BJ (cell line): ENCODE measurements around the gene CTAGE4. TPM values are rescaled to one million over a fixed set of nuclear protein-coding genes. Genes with fewer than 3 reads are reported as not detected.
"Not testable (repeated sequence)": the region's sequence is repeated elsewhere in the genome, so short reads cannot be mapped to it uniquely, and the experiment has no call there.

Experiments
- CTCF ChIA-PET: fragments of 350-600 bp; formaldehyde crosslinking; extraction: SDS; loops from one replicate; lab custom pipeline; 2021; ENCODE audit warnings: antibody characterized with exemption, inconsistent platforms; lab: Yijun Ruan, JAX
- POLR2A ChIA-PET: fragments of 300-600 bp; sonication (Branson Sonifier 250); formaldehyde crosslinking; extraction: SDS; loops from one replicate; lab custom pipeline; 2021; ENCODE audit warnings: antibody characterized with exemption; lab: Charles Lee
- DNase-seq: peaks from one replicate; pipeline ENCODE4 v3.0.0-alpha.2; 2011; ENCODE audit warnings: low read depth
- H3K27me3 ChIP-seq: 2 replicates; pipeline ENCODE4 v1.6.0; 2011; ENCODE audit warnings: low read length; ENCODE audit not compliant: control insufficient read depth, insufficient read depth
- H3K36me3 ChIP-seq: 2 replicates; pipeline ENCODE4 v1.5.1; 2011; ENCODE audit warnings: low read length; ENCODE audit not compliant: control insufficient read depth, insufficient read depth
- H3K4me3 ChIP-seq: 2 replicates; pipeline ENCODE4 v1.5.1; 2011; ENCODE audit warnings: low read depth, mild to moderate bottlenecking, control low read depth, low read length
- CTCF ChIP-seq: IDR thresholded peaks from 2 replicates; pipeline ENCODE4 v1.5.1; 2011; ENCODE audit warnings: low read depth, mild to moderate bottlenecking, control low read depth, inconsistent platforms, low read length, moderate library complexity; ENCODE audit not compliant: insufficient read depth
- polyA minus RNA-seq: library from RNA; depleted of rRNA, polyadenylated mRNA; stranded (reverse); fragments of >200 nt; gene quantifications from 2 replicates; pipeline ENCODE4 v1.2.3, GENCODE V29; 2011; rRNA and poly(A)+ RNA removed
- polyA plus RNA-seq: library from polyadenylated mRNA; depleted of rRNA; stranded (reverse); fragments of >200 nt; gene quantifications from 2 replicates; pipeline ENCODE4 v1.2.3, GENCODE V29; 2011; rRNA removed

CTAGE4 gene
- polyA plus RNA-seq = 0.91 and 0.98 TPM in 2 replicates
- 0.31 and 0.62 TPM in 2 replicates for polyA minus RNA-seq

- CTCF ChIA-PET, H3K36me3 ChIP-seq, H3K27me3 ChIP-seq, POLR2A ChIA-PET, H3K4me3 ChIP-seq, DNase-seq: not testable (repeated sequence)
Observed at GRCh38 chr7:144183166-144183565, at the start of gene CTAGE4. Gene CTAGE4 (plus strand): TSS chr7:144183466. CDS start chr7:144183504, 38 bp downstream.

GRCh38 chr7:144134116-144134515, 49.1 kb upstream of the CTAGE4 start:
- Histone ChIP-seq H3K27me3 (no peaks in the 10 kb centered on the region), H3K36me3 (no peaks in the 10 kb centered on the region), H3K4me3 (no peak overlapping the region)
- ChIA-PET POLR2A (no interaction called here), CTCF (no interaction called here)
- no peak for DNase-seq
- TF ChIP-seq CTCF = no peak

- no peaks in the 10 kb centered on the region for H3K36me3 ChIP-seq
- no peaks in the 10 kb centered on the region for H3K27me3 ChIP-seq
- no peak for DNase-seq
- no peak for TF ChIP-seq CTCF
- H3K4me3 ChIP-seq = no peak overlapping the region
- ChIA-PET CTCF (no interaction called here), POLR2A (no interaction called here)
Observed at GRCh38 chr7:144137501-144137900, 45.8 kb upstream of the CTAGE4 start.

GRCh38 chr7:144142187-144142586, 41.1 kb upstream of the CTAGE4 start:
- POLR2A ChIA-PET = no interaction called here
- H3K4me3 ChIP-seq = no peak overlapping the region
- CTCF ChIA-PET = interaction anchor here (2.3 kb wide), 1 partner anchor 14 kb away, joined by 7 read pairs; no protein-coding TSS in a partner anchor
- TF ChIP-seq CTCF = no peak
- no peaks in the 10 kb centered on the region for H3K36me3 ChIP-seq
- no peaks in the 10 kb centered on the region for H3K27me3 ChIP-seq
- DNase-seq = no peak

GRCh38 chr7:144144426-144144825, 38.8 kb upstream of the CTAGE4 start:
- no peaks in the 10 kb centered on the region for H3K36me3 ChIP-seq
- CTCF ChIA-PET = interaction anchor here (1.0 to 1.2 kb wide), 2 partner anchors 17 to 33 kb away, joined by 3 read pairs; no protein-coding TSS in a partner anchor
- H3K4me3 ChIP-seq = no peak overlapping the region
- H3K27me3 ChIP-seq = no peaks in the 10 kb centered on the region
- POLR2A ChIA-PET = no interaction called here
- no peak for DNase-seq
- TF ChIP-seq CTCF = no peak

GRCh38 chr7:144148224-144148827, 34.9 kb upstream of the CTAGE4 start:
- TF ChIP-seq CTCF = no peak
- Histone ChIP-seq H3K36me3 (no peaks in the 10 kb centered on the region), H3K4me3 (no peak overlapping the region), H3K27me3 (no peaks in the 10 kb centered on the region)
- ChIA-PET POLR2A (no interaction called here), CTCF (no interaction called here)
- no peak for DNase-seq
